ENCODE results near the gene EP300.
"Not testable (repeated sequence)": the region's sequence is repeated elsewhere in the genome, so short reads cannot be mapped to it uniquely, and the experiment has no call there.

EP300 gene

GRCh38 chr22:41076857-41077256 lies 15.5 kb upstream of the EP300 start:
- in situ Hi-C loops (cut with MboI; ENCODE audit: low sequenced_read_pairs), result loop anchor here (25.0 kb wide), 1 partner anchor 115 kb away; the partner anchor contains the start of gene RBX1

GRCh38 chr22:41078931-41079330 lies 13.5 kb upstream of the EP300 start:
- in situ Hi-C loops (cut with MboI; ENCODE audit: low sequenced_read_pairs), result loop anchor here (25.0 kb wide), 1 partner anchor 117 kb away; the partner anchor contains the start of gene RBX1

GRCh38 chr22:41085842-41086241 lies 6.5 kb upstream of the EP300 start:
- in situ Hi-C loops (cut with MboI; ENCODE audit: low sequenced_read_pairs), result loop anchor here (25.0 kb wide), 1 partner anchor 124 kb away; the partner anchor contains the start of gene RBX1

- in situ Hi-C loops (cut with MboI; ENCODE audit: low sequenced_read_pairs), result loop anchor here (25.0 kb wide), 1 partner anchor 129 kb away; the partner anchor contains the start of gene RBX1
Measured at GRCh38 chr22:41091132-41092022, 1.0 kb upstream of the EP300 start.

GRCh38 chr22:41092847-41093411 lies 537 bp downstream of the EP300 start:
- in situ Hi-C loops (cut with MboI; ENCODE audit: low sequenced_read_pairs), result loop anchor here (25.0 kb wide), 1 partner anchor 131 kb away; the partner anchor contains the start of gene RBX1

GRCh38 chr22:41094041-41094593 lies 1.7 kb downstream of the EP300 start:
- in situ Hi-C loops (cut with MboI; ENCODE audit: low sequenced_read_pairs), result loop anchor here (25.0 kb wide), 1 partner anchor 132 kb away; the partner anchor contains the start of gene RBX1

GRCh38 chr22:41096391-41096790 lies 4.0 kb downstream of the EP300 start:
- in situ Hi-C loops (cut with MboI; ENCODE audit: low sequenced_read_pairs), result loop anchor here (25.0 kb wide), 1 partner anchor 134 kb away; the partner anchor contains the start of gene RBX1

GRCh38 chr22:41096841-41097240 lies 4.4 kb downstream of the EP300 start:
- in situ Hi-C loops (cut with MboI; ENCODE audit: low sequenced_read_pairs), result loop anchor here (25.0 kb wide), 1 partner anchor 135 kb away; the partner anchor contains the start of gene RBX1

- in situ Hi-C loops (cut with MboI; ENCODE audit: low sequenced_read_pairs), result loop anchor here (25.0 kb wide), 1 partner anchor 137 kb away; the partner anchor contains the start of gene RBX1
Measured at GRCh38 chr22:41099036-41099435, 6.6 kb downstream of the EP300 start.

- in situ Hi-C loops (cut with MboI; ENCODE audit: low sequenced_read_pairs), result no loop called here
Measured at GRCh38 chr22:41106122-41106968, 14.0 kb downstream of the EP300 start.

- in situ Hi-C loops (cut with MboI; ENCODE audit: low sequenced_read_pairs), result not testable (repeated sequence)
Measured at GRCh38 chr22:41106969-41107325, 14.6 kb downstream of the EP300 start.

GRCh38 chr22:41110968-41111367 lies 18.6 kb downstream of the EP300 start:
- in situ Hi-C loops (cut with MboI; ENCODE audit: low sequenced_read_pairs), result no loop called here

- in situ Hi-C loops (cut with MboI; ENCODE audit: low sequenced_read_pairs), result no loop called here
Measured at GRCh38 chr22:41116342-41116741, 23.9 kb downstream of the EP300 start.

GRCh38 chr22:41117127-41117965 lies 25.0 kb downstream of the EP300 start:
- in situ Hi-C loops (cut with MboI; ENCODE audit: low sequenced_read_pairs), result no loop called here

GRCh38 chr22:41123151-41123550 lies 30.8 kb downstream of the EP300 start:
- in situ Hi-C loops (cut with MboI; ENCODE audit: low sequenced_read_pairs), result no loop called here

GRCh38 chr22:41124086-41124485 lies 31.7 kb downstream of the EP300 start:
- in situ Hi-C loops (cut with MboI; ENCODE audit: low sequenced_read_pairs), result no loop called here

GRCh38 chr22:41127451-41127850 lies 35.1 kb downstream of the EP300 start:
- in situ Hi-C loops (cut with MboI; ENCODE audit: low sequenced_read_pairs), result no loop called here

GRCh38 chr22:41128606-41129005 lies 36.2 kb downstream of the EP300 start:
- in situ Hi-C loops (cut with MboI; ENCODE audit: low sequenced_read_pairs), result no loop called here

- in situ Hi-C loops (cut with MboI; ENCODE audit: low sequenced_read_pairs), result no loop called here
Measured at GRCh38 chr22:41132550-41132949, 40.2 kb downstream of the EP300 start.

Data from HL-60/S4 treated with phorbol 12-myristate 13-acetate at 8.2 ng/mL for 4 days and 3 days (cell line).